ENCODE measurements around the gene POLQ.
"Not testable (repeated sequence)": the region's sequence is repeated elsewhere in the genome, so short reads cannot be mapped to it uniquely, and the experiment has no call there.

POLQ gene

DNA sequence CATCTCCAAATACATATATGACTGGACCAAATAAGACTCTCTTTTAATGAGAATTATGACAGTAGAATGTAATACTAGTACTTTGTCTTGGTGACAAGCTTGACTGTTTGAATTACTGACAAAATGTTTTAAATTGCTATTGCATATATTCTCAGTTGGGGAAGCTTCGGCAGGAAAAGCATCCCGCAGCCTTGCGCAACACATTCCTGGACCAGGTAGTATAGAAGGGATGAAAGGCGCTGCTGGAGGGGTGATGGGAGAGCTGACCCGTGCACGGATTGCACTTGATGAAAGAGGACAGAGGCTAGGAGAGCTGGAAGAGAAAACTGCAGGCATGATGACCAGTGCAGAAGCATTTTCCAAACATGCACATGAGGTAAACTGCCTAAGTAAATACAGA is 127.6 kb downstream of the POLQ start:
- DNase-seq (ENCODE audit: low spot score): no peak

DNA sequence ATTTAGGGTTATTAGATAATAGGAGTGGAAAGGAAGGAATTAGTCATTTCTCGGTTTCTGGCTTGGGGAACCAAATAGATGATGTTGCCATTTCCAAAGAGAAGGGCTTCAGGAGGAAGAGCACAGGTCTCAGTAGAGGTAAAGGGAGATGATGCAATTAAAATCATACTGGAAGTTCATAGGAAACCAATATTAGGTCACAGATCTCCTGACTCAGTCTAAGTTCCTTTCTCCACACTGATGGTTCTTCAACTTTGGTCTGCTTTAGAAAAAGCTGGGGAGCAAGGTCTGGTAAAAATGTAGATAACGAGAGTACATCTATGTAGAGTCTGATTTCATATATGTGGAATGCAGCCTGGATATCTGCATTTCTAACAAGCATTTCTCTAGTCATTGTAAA is 130.9 kb downstream of the POLQ start:
- no peak for DNase-seq (ENCODE audit: low spot score)

DNA sequence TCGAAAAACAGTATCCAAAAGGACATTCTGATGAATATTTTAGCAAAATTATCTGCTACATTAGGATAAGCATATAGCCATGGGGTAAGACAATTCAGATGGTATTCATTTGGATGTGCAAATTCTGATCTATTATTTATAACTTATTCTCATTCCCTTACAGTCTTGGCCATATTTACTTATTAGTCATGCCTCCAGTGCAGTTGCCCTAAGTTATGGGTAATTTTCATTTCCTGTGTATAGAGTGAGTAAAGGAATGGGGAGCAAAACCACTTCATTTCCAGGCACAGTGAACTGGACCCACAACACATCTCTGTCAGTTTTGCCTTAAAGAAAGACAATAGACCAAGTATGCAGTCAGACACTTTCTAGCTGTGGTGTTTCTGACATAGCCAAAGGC is 134.3 kb downstream of the POLQ start:
- DNase-seq (ENCODE audit: low spot score): no peak

DNA sequence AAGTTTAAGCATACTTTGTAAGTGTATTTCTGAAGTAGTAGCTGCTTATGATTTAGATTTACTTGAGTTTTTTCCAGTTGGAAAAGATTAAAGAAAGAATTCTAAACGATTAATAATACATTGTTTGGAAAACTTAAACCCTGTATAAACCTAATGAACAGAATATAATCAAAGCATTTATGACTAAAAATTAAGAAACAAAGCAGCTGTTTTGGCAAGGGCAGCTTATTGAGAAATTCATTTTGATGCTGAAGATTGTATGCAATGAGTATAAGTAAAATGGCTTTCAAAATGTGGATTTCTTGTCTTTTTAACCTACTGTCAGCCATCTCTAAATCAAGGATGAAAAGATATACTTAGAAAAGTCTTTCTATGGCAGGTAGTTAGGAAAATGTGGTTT is 140.2 kb downstream of the POLQ start:
- DNase-seq (ENCODE audit: low spot score): no peak

DNA sequence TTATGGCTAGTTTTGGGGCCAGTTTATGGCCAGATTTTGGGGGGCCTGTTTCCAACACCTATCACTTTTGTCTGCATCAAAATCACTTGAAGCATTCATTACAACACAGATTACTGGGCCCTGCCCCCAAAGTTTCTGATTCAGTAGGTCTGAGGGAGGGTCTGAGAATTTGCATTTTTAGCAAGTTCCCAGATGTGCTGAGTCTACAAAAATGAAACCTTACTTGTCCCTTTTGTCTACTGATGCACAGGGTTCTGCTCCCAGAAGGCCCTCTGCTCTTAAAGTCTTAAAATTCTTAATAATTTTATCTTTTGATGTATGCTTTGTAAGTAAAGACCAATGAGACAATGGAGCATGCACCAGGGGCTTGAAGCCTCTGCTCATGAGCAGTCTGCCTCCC is 146.0 kb downstream of the POLQ start:
- DNase-seq (ENCODE audit: low spot score): no peak

DNA sequence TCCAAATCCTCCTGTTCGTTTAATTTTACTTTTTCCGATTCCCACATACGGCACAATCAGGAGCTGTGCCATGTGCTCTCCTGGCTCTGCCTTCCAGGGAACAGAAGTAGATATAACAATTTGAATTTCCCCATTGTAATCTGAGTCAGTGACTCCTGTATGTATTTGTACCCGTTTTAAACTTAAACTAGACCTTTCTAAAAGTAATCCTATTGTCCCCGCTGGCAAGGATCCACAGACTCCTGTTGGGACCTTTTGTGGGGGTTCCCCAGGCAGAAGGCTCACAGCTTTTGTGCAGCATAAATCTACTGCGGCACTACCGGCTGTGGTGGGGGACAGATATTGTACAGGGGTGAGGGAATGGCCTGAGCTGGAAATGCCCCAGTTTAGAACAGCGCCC is 147.7 kb downstream of the POLQ start:
- not testable (repeated sequence) for DNase-seq (ENCODE audit: low spot score)

DNA sequence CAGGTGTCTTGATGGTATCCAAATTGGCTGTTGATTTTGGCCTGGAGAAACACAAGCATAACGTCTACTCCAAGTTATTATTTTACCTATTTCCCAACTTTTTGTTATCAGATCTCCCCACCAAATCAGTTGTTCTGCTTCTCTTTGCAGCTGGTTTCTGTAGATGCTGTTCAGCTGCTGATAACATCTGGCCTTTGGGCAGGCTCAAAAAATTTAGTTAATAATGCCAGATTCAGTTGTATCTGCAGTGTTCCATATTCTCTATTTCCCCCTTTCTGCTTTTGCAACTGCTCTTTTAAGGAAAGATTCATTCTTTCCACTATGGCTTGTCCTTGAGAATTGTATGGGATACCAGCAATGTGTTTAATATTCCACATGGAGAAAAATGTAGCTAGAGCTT is 149.8 kb downstream of the POLQ start:
- DNase-seq (ENCODE audit: low spot score): not testable (repeated sequence)

DNA sequence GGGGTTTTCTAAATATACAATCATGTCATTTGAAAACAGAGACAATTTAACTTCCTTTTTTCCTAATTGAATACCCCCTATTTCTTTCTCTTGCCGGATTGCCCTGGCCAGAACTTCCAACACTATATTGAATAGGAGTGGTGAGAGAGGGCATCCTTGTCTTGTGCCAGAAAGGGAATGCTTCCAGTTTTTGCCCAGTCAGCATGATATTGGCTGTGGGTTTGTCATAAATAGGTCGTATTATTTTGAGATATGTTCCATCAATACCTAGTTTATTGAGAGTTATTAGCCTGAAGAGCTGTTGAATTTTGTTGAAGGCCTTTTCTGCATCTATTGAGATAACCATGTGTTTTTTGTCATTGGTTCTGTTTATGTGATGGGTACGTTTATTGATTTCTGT is 157.5 kb downstream of the POLQ start:
- not testable (repeated sequence) for DNase-seq (ENCODE audit: low spot score)

All from left forelimb (tissue), 1 donor.